Stimulated activated CD4-positive, alpha-beta T cell treated with anti-CD3 and anti-CD28 coated beads, Interleukin-1b, Interleukin-23, amount 100 ng/mL, for 48 hours (primary cell): ENCODE results near the gene ABCC1.
"Not testable (repeated sequence)": the region's sequence is repeated elsewhere in the genome, so short reads cannot be mapped to it uniquely, and the experiment has no call there.

Source experiments
- DNase-seq: peaks from one replicate; pipeline ENCODE4 v3.0.0-alpha.2; 2020

The ABCC1 gene

GRCh38 chr16:15949210-15950160, at the start of gene ABCC1:
Gene ABCC1 (plus strand): TSS chr16:15949616. CDS start chr16:15949752, 136 bp downstream.
- peak; percentile 40 for DNase-seq

DNA sequence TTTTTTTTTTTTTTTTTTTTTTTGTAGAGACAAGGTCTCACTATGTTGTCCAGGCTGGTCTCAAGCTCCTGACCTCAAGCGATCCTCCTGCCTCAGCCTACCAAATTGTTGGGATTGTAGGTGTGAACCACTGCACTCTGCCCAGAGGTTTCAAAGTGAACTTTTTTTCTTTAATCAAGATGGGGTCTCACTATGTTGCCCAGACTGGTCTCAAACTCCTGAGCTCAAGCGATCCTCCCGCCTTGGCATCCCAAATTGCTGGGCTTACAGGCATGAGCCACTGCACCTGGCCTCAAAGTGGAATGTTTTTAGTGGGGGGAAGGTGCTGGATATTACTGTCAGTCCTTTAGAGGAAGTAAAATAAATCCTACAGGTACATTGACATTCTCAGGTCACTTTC, 49.1 kb upstream of the ABCC1 start:
- DNase-seq = no peak

DNA sequence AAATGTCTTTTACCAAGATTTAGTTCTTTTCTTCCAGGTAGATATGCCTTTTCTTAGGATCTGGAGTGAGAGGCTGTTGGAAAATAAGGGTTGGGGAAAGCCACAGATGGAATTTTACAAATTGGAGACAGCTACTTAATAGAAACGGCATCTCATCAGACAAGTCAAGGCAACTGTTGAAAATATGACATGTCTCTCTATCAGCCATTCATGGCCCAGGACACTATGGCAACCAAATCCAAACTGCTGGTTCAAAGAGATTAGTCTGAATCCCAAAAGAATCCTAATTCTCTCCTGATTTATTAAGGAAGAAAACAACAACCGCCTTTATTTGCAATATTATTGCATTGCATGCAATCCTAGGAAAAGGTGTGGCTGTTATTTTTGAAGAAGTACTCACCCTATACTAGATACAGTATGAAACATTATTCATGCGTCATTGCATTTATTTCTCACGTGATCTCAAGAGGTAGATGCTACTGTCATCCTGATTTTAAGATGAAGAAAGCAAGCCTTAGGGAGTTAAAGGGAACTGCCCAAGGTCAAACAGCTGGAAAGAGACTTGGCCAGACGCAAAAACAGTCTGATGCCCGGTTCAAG, 48.4 kb upstream of the ABCC1 start:
- no peak for DNase-seq

GRCh38 chr16:15903960-15904359, 45.5 kb upstream of the ABCC1 start:
- DNase-seq = no peak

GRCh38 chr16:15906439-15906838, 43.0 kb upstream of the ABCC1 start:
- DNase-seq = no peak

DNA sequence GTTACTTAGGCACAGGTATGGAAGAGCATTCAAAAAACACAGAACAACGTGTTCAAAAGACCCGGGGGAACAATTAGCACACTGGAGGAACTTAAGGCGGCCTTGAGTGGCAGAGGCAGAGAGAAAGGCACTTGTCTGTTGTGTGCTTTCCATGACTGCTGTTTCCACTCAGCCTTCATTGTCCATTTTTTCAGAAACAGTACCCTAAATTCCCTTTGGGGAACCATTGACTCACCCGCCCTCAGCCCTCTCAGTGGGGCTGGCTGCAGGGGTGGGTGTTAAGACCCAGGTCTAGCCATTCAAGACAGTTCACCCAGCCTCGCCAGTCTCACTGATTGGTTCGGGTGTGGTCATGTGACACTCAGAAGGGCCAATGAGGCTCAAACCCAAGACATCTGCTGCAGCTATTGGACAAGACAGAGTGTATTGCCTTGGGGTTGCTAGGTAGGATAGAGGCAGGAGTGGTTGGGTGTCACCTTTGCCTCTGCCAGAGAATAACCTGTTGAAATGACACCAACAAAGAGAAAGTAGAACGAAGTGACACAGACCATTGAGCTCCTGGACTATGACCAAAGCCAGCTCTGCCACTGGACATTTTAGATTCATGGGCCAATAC, 41.4 kb upstream of the ABCC1 start:
- DNase-seq = peak; percentile 61

GRCh38 chr16:15911198-15911597, 38.2 kb upstream of the ABCC1 start:
- no peak for DNase-seq

DNA sequence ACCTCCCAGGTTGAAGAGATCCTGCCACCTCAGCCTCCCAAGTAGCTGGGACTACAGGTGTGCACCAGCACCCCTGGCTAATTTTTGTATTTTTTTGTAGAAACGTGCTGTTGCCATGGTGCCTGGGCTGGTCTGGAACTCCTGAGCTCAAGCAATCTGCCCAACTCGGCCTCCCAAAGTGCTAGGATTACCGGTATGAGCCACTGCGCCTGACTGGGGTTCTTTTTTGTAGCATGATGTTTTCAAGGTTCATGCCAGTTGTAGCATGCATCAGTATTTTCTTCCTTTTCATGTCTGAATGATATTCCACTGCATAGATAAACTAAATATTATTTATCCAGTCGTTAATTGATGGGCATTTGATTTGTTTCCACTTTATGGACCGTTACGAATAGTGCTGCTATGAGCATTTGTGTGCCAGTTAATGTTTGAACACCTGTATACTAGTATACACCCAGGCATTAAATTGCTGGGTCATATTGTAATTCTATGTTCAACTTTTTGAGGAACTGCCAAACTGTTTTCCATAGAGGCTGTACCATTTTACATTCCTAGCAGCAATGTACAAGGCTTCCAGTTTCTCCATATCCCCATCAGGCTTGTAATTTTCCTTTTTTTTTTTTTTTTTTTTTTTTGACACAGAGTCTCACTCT, 36.2 kb upstream of the ABCC1 start:
- DNase-seq = no peak

- DNase-seq = no peak
These were observed 33.8 kb upstream of the ABCC1 start for GRCh38 chr16:15915555-15916081.

- no peak for DNase-seq
These were observed 33.1 kb upstream of the ABCC1 start for GRCh38 chr16:15916323-15916722.

- not testable (repeated sequence) for DNase-seq
These were observed 31.1 kb upstream of the ABCC1 start for GRCh38 chr16:15918314-15918713.

GRCh38 chr16:15919331-15919730, 30.1 kb upstream of the ABCC1 start:
- no peak for DNase-seq

- no peak for DNase-seq
These were observed 24.4 kb upstream of the ABCC1 start for GRCh38 chr16:15924996-15925395.

DNA sequence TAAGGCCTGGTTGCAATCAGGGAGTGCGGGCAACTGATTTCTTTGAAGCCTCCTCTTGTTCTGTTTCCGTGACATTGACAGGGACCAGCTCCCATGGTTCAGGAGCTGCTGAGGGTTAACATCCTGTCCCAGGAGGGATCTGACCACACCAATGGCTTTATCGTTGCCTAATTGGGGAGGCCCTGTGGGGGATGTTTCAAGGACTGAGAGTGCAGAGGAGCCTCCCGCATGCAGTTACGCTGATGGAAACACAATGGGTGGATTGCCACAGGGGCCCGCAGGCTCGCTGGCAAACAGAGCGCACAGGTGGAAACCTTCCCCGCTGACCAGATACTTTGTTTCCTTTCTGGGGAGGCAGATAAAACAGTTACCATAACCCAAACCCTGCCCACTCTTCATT, 23.8 kb upstream of the ABCC1 start:
- no peak for DNase-seq

GRCh38 chr16:15928261-15929104, 20.9 kb upstream of the ABCC1 start:
- DNase-seq = no peak

- DNase-seq = no peak
These were observed 16.5 kb upstream of the ABCC1 start for GRCh38 chr16:15932939-15933338.

DNA sequence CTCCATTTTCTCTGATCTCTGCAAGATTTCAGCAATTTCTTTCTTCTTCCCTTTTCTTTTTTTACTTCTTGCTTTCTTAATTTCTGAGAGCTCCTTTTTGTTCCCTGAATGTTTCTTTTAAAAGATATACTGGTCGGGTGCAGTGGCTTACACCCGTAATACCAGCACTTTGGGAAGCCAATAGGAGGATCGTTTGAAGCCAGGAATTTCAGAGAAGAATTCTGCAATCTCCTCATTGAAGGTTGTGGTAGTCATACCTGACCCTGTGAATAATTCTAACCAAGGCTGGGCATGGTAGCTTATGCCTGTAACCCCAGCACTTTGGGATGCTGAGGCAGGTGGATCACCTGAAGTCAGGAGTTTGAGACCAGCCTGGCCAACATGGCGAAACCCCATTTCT, 15.6 kb upstream of the ABCC1 start:
- no peak for DNase-seq

- DNase-seq = no peak
These were observed 14.4 kb upstream of the ABCC1 start for GRCh38 chr16:15934991-15935390.

DNA sequence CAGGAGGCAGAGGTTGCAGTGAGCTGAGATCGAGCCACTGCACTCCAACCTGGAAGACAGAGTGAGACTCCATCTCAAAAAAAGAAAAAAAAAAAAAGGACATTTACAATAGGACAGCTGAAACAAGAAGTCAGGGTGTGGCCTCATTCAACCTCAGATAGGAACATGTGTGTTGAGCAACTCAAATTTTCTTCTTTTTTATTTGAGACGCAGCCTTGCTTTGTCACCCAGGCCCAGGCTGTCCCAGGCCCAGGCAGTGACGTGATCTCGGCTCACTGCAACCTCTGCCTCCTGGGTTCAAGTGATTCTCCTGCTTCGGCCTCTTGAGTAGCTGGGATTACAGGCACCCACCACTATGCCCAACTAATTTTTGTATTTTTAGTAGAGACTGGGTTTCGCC, 12.6 kb upstream of the ABCC1 start:
- DNase-seq = not testable (repeated sequence)

- DNase-seq = no peak
These were observed 6.3 kb upstream of the ABCC1 start for GRCh38 chr16:15942931-15943690.
